Right lung (tissue), 10 donors: ENCODE results near the gene OR4K13. TPM values are rescaled to one million over a fixed set of nuclear protein-coding genes. Genes with fewer than 3 reads are reported as not detected.

Experiments used
- DNase-seq, 2 donors: peaks; one replicate each; pipeline ENCODE4 v3.0.0-alpha.2; 2013
- long read RNA-seq, 8 donors: transcript quantifications; one replicate each; lab custom pipeline, GENCODE V29; 2026
- polyA plus RNA-seq, 5 donors: library from polyadenylated mRNA; unstranded; fragments of 120-200 nt; gene quantifications; one replicate each; pipeline versions ENCODE4 v1.2.1 to v1.2.3, GENCODE V29; 2013; ENCODE audit warnings: inconsistent platforms in 1 of 5, low replicate concordance in 1 of 5; ENCODE audit not compliant: insufficient read length in 5 of 5, insufficient read depth in 1 of 5

Gene OR4K13, protein sequence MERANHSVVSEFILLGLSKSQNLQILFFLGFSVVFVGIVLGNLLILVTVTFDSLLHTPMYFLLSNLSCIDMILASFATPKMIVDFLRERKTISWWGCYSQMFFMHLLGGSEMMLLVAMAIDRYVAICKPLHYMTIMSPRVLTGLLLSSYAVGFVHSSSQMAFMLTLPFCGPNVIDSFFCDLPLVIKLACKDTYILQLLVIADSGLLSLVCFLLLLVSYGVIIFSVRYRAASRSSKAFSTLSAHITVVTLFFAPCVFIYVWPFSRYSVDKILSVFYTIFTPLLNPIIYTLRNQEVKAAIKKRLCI
- polyA plus RNA-seq = not detected
- long read RNA-seq, donor 1 = 0 reads
- long read RNA-seq, donor 2 = 0 reads
- long read RNA-seq, donor 3 = 0 reads
- long read RNA-seq, donor 4 = 0 reads
- long read RNA-seq, donor 5 = 0 reads
- long read RNA-seq, donor 6 = 0 reads
- long read RNA-seq, donor 7 = 0 reads
- long read RNA-seq, donor 8 = 0 reads

DNA sequence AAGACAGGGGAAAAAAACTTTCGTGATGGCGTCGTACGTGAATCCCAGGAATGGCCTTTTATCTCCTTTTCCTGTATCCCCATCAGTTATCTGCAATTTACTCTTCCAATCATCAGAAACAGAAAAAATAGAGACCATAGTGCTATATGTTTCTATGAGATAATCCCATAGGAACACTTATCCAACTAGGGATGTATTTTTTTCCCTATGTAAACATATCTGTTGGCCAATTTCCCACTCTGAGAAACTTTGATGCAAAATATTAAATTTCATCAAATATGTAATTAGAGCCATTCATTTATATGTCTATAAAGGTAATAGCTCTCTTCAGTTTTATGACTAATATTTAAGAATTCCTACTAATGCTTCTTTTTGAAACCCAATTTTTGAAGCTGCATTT, at the start of gene OR4K13:
TSS of gene OR4K13 (minus strand) at position 101 of the 400 bp plus-strand sequence. CDS start 1,280 bp downstream, outside the sequence.
- DNase-seq = no peak

DNA sequence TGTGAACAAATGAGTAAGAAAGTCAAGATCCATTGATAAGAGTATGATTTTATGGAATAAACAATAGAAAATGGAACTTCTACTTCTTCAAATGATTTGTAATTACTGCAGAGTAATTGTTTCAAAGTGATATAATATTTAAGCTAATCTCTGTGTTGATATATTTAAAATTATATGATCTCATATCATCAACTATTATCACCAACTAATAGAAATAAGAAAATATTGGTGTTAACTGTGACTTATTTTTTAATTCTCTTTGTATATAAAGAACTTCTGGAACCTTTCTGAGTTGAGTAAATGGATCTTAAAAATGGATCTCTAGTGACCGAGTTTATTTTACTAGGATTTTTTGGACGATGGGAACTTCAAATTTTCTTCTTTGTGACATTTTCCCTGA, 23.9 kb upstream of the OR4K13 start, which contains the start of gene OR4L1:
TSS of gene OR4L1 (plus strand) at position 301 of the 400 bp plus-strand sequence. CDS start at position 301, 0 bp downstream.
- DNase-seq = no peak

DNA sequence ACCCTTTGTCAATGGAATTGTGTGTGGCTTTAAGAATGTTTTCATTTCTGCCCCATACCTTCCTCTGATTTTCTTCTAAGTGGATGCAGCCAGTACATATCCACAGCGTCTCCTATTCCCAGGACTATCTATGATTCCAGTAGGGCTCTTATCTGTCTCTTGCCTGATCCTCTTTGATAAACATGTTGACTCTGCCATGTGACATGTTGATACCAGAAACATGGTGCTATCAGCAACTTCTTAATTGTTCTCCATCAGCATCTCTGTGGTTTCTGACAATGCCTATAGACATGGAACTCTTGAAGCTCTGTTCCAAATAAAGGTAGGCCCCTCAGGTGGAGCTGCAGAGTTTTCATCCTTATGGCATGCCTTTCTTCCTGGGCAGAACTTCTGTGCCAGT, 12.4 kb upstream of the OR4K13 start:
- DNase-seq = no peak

DNA sequence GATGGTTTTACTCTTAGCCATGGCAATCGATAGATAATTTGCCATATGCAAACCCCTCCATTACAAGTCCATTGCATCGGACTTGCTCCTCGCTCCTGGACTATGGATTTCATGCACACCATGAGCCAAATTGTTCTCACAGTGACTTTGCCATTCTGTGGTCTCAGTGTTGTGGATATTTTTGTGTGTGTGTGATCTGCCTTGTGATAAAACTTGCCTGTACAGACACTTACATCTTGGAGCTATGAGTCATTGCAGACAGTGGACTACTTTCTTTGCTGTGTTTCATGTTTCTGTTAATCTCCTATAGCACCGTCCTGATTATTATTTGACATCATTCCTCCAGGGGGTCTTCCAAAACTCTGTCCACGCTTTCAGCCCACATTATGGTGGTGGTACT, 8.4 kb upstream of the OR4K13 start:
- no peak for DNase-seq

DNA sequence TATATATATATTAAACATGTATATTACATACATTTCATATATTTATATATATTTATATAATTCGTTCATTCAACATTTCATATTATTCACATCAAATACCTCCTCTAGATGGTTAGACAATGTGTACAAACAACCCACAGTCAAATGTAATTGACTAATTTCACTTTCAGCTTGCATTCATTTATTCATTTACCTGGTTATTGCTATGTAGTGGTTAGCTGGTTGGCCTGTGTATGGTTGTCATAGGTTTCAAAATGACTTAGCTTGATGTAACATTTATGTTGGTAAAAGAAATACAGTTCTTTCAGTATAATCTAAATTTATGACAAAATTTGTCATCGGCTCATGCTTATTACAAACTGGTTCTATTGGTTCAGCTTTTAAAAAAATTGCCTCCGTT, 389 bp downstream of the OR4K13 start:
- DNase-seq = no peak

DNA sequence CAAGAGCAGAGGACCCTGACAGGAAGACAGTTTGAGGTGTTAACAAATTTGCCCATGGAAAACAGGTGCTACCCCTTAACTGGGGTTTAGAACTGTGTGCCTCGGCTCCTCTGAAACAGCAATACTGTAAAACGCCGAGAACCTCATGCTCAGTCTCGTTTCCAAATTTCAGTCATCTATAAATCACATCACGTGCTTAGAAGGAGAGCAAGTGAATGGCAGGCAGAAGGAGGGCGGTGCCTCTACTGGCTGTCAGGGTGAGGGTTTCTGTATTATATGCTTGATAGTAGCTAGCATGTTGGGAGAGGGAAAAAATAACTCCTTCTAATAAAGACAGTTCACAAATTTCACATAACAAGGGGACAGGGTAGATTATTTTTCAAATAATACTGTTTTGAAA, 4.8 kb downstream of the OR4K13 start:
- no peak for DNase-seq

DNA sequence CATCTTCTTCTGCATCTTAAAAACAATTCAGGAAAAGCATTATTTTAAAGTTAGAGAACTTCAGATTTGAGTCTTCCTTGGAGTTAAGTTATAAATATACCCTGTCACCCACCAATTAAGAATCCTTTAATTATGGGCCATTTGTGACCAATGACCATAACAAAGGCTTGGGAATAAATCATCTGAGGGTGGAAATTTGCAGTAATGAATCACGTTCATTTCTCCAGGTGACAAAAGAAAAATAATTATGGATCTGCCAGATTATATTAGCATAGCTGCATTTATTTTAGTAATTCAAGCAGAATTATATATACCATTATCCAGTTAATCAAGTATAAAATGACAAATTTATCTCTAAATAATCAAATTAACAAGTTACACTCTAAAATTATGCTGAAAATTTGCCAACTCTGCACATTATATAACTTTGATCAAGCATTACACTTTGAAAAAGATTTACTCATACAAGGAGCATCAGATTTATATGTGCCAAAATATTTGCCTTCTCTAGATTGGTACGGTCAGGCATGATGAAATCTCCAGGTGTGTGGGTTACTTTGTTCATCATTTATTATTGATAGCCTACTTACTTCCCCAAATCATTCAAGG, 16.5 kb downstream of the OR4K13 start, which contains the start of gene OR4K14:
TSS of gene OR4K14 (minus strand) at position 51 of the 609 bp plus-strand sequence. CDS start 4,114 bp downstream, outside the sequence.
- DNase-seq = no peak

DNA sequence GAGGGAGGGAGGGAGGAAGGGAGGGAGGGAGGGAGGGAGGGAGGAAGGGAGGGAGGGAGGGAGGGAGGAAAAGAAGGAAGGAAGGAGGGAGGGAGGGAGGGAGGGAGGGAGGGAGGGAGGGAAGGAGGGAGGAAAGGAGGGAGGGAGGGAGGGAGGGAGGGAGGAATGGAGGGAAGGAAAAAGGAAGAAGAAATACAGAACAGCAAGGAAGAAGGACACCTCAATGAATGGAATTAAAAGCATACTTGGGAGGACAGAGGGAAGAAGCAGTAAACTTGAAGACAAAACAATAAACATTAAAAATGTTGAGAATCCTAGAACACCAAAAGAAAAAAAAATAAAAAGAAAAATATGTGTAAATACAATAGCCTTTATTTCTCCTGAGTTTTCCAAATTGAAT, 27.7 kb downstream of the OR4K13 start:
- DNase-seq = no peak

DNA sequence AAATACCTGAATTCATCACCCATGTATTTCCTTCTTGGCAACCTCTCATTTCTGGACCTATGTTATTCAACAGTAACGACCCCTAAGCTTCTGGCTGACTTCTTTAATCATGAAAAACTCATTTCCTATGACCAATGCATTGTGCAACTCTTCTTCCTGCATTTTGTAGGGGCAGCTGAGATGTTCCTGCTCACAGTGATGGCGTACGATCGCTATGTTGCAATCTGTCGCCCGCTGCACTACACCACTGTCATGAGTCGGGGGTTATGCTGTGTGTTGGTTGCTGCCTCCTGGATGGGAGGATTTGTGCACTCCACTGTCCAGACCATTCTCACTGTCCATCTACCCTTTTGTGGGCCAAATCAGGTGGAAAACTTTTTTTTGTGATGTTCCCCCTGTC, 33.5 kb downstream of the OR4K13 start:
- DNase-seq = no peak

DNA sequence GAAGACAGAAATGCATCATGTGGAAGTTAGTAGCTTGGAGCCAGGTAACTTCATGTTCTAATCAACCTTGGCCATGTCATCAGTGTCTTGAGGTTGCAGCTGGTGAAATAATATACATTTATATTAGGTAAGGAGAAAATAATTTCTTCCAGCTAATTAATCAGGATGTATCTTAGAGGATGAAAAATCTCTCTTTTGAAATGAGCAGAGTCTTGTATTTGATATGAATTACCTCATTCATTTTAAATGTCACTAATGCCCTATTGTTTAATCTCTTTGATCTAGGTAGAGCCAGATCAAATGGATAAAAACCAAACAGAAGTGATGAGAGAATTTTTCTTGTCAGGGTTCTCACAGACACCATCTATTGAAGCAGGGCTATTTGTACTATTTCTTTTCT, 34.0 kb downstream of the OR4K13 start, which contains the start of gene OR4Q2:
TSS of gene OR4Q2 (plus strand) at position 301 of the 400 bp plus-strand sequence.
- no peak for DNase-seq

DNA sequence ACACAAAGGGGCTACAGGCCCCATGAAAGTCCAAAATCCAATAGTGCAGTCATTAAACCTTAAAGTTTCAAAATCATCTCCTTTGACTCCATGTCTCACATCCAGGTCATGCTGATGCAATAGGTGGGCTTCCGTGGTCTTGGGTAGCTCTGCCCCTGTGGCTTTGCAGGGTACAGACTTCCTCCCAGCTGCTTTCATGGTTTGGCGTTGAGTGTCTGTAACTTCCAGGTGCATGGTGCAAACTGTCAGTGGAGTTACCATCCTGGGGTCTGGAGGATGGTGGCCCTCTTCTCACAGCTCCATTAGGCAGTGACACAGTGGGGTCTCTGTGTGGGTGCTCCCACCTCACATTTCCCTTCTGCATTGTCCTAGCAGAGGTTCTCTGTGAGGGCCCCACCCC, 42.4 kb downstream of the OR4K13 start:
- no peak for DNase-seq

Other genes with a start within 250 kb of the OR4K13 start
- gene OR4N2, start 232.3 kb downstream of the OR4K13 start, polyA plus RNA-seq = not detected
- gene OR4K2, start 160.9 kb downstream of the OR4K13 start, polyA plus RNA-seq = not detected
- not detected for gene OR4K5, start 115.4 kb downstream of the OR4K13 start, polyA plus RNA-seq
- gene OR4K1, start 105.1 kb downstream of the OR4K13 start, polyA plus RNA-seq = not detected
- gene OR4K15, start 60.4 kb downstream of the OR4K13 start, polyA plus RNA-seq = not detected
- gene OR4Q2, start 33.9 kb downstream of the OR4K13 start, polyA plus RNA-seq = not detected
- not detected for gene OR4K14, start 16.7 kb downstream of the OR4K13 start, polyA plus RNA-seq
- not detected for gene OR4L1, start 24.0 kb upstream of the OR4K13 start, polyA plus RNA-seq
- gene OR4K17, start 74.7 kb upstream of the OR4K13 start, polyA plus RNA-seq = under 1 TPM in 3 of 5 donors, not detected in 2; 0.06 to 0.12 (median 0.08) TPM
- gene OR4N5, start 102.8 kb upstream of the OR4K13 start, polyA plus RNA-seq = not detected
- not detected for gene OR11G2, start 154.9 kb upstream of the OR4K13 start, polyA plus RNA-seq
- gene OR11H6, start 187.7 kb upstream of the OR4K13 start, polyA plus RNA-seq = not detected
- under 1 TPM; 0.51 to 0.84 (median 0.59) TPM for gene OR11H7, start 192.9 kb upstream of the OR4K13 start, polyA plus RNA-seq
- gene OR11H4, start 203.2 kb upstream of the OR4K13 start, polyA plus RNA-seq = under 1 TPM in 1 of 5 donors, not detected in 4; 0.14 TPM